ENCODE measurements around the gene STPG1.

DNA sequence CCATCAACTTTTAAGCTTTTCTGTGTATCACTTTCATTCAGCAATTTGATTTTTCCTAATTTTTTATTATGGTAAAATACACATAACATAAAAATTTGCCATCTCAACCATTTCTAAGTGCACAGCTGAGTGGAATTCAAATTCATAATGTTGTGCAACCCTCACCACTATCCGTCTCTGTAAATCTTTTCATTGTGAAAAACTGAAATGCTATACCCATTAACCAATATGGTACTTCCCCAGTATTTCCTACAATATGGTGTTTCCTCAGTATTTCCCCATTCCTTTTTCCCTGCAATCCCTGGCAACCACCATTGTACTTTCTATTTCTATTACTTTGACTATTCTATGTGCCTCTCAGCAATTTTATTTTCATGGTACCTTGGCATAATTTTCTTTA, 6.8 kb downstream of the STPG1 start:
- TF ChIP-seq TAF1 (IDR thresholded peaks at IDR 0.05; ENCODE audit: borderline replicate concordance, low read depth, low read length) (no peak), POLR2A (IDR thresholded peaks at IDR 0.05; ENCODE audit: low read depth, low read length) (no peak)
